HG03378 (cell line): Measurements from ENCODE around the gene SCN5A.

Source experiments
- ATAC-seq: cut with Tn5 transposase; IDR thresholded peaks from one replicate; pipeline ENCODE4 v1.9.1; 2021; ENCODE audit warnings: mild to moderate bottlenecking, moderate library complexity; ENCODE audit not compliant: unreplicated experiment

The SCN5A gene

GRCh38 chr3:38648024-38648658 lies 1.3 kb downstream of the SCN5A start:
- no peak for ATAC-seq

- no peak for ATAC-seq
These were observed 2.1 kb downstream of the SCN5A start for GRCh38 chr3:38647217-38647970.

GRCh38 chr3:38646630-38647029 lies 2.9 kb downstream of the SCN5A start:
- ATAC-seq, result no peak

GRCh38 chr3:38646062-38646461 lies 3.4 kb downstream of the SCN5A start:
- ATAC-seq, result no peak

- no peak for ATAC-seq
These were observed 3.9 kb downstream of the SCN5A start for GRCh38 chr3:38645601-38646000.

GRCh38 chr3:38645076-38645475 lies 4.4 kb downstream of the SCN5A start:
- no peak for ATAC-seq

- ATAC-seq, result no peak
These were observed 4.8 kb downstream of the SCN5A start for GRCh38 chr3:38644662-38645053.

- no peak for ATAC-seq
These were observed 5.3 kb downstream of the SCN5A start for GRCh38 chr3:38644016-38644661.

GRCh38 chr3:38643592-38643991 lies 5.9 kb downstream of the SCN5A start:
- ATAC-seq, result no peak

- ATAC-seq, result no peak
These were observed 6.4 kb downstream of the SCN5A start for GRCh38 chr3:38643090-38643489.

GRCh38 chr3:38641461-38642110 lies 7.9 kb downstream of the SCN5A start:
- ATAC-seq, result no peak

GRCh38 chr3:38640661-38641452 lies 8.6 kb downstream of the SCN5A start:
- ATAC-seq, result no peak

GRCh38 chr3:38638354-38638753 lies 11.1 kb downstream of the SCN5A start:
- ATAC-seq, result no peak

- ATAC-seq, result no peak
These were observed 11.6 kb downstream of the SCN5A start for GRCh38 chr3:38637906-38638305.

GRCh38 chr3:38636881-38637280 lies 12.6 kb downstream of the SCN5A start:
- ATAC-seq, result no peak

- ATAC-seq, result no peak
These were observed 13.0 kb downstream of the SCN5A start for GRCh38 chr3:38636464-38636863.

GRCh38 chr3:38634111-38634510 lies 15.4 kb downstream of the SCN5A start:
- ATAC-seq, result no peak

GRCh38 chr3:38632989-38633388 lies 16.5 kb downstream of the SCN5A start:
- no peak for ATAC-seq

GRCh38 chr3:38630606-38631005 lies 18.9 kb downstream of the SCN5A start:
- no peak for ATAC-seq

- ATAC-seq, result no peak
These were observed 19.4 kb downstream of the SCN5A start for GRCh38 chr3:38630070-38630469.

- ATAC-seq, result no peak
These were observed 20.7 kb downstream of the SCN5A start for GRCh38 chr3:38628835-38629234.
